GM18873 (cell line): Measurements from ENCODE around the gene NXPH4.

Experiments used
- ATAC-seq: cut with Tn5 transposase; IDR thresholded peaks from one replicate; pipeline ENCODE4 v1.9.1; 2021; ENCODE audit warnings: mild to moderate bottlenecking, moderate library complexity, moderate number of reproducible peaks; ENCODE audit not compliant: unreplicated experiment, low FRiP score

The NXPH4 gene

DNA sequence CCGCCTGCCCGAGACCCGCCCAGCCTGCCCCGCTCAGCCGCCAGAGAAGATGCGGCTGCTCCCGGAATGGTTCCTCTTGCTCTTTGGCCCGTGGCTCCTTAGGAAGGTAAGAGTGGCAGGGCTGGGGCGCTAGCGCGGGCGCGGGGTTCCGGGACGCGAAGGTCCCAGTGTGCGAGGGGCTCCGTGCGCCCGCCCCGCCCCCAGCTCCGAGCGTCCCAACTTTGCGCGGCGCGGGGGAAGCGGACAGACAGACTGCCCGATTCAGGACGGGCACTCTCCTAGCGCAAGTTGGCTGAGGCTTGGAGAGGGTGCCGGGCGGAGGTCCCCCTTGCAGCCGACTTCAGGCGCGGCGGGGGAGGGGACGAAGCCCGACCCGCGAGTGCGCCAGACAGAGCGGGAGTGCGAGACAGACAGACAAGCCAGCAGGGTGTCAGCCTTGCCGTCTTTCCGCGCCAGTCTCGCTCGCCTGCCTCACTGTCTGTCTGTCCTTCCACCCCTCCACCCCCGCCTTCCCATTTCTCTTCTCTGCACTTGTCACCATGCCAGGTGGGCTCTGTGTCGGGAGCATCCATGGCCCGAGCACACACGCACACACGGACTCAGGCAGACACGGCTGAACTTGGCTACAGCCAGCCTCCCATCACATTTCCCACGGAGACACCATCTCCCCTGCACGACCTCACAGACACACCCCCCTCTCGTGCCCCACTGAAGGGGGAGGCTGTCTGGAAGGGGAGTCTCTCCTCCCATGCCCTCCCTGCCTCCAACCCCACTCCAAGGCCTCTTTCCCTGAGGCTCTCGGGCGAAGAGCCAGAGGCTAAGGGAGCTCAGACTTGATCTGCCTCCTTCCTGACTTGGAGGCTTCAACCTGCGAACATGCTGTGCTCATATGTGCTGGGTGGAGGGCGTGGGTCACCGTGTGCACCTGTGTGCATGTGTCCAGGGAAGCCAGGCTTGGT is 606 bp downstream of the NXPH4 start:
- ATAC-seq: no peak

DNA sequence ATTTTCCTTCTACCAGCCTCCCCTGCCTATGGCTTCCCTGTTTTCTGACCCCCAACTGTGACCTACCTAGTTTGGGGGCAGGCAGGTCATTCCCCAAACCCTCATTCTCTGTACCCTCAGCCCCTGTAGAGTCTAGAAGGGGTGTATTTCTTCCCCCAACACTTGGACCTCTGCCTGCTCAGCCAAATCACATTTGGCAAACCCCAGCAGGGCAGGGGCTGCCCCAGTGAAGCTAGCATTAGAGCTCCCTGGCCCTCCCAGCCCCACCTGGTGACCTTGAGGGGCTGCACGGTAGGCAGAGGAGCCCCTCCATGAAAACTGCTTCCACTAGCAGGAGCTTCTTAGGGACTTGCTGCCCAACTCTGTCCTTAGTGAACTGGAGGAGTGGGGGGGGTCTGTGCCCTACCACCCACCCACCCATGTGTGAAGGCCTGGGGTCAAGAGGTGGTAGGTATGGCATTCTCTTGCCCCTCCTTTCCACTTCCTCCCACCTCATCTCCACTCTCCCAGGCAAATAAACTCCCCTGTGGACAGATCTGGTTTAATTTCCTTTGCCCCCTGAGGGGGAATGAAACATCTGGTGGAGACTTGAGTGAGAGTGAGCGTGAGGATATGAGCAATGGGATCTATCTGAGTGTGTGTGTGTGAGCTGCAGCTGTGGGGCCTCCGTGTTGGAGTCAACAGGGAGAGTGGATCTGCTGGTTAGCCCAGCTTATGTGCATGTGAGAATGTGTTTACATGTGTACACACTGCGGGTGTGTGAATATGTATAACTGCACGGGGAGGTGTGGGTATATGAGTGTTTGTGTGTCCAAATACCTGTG is 1.6 kb downstream of the NXPH4 start:
- no peak for ATAC-seq

DNA sequence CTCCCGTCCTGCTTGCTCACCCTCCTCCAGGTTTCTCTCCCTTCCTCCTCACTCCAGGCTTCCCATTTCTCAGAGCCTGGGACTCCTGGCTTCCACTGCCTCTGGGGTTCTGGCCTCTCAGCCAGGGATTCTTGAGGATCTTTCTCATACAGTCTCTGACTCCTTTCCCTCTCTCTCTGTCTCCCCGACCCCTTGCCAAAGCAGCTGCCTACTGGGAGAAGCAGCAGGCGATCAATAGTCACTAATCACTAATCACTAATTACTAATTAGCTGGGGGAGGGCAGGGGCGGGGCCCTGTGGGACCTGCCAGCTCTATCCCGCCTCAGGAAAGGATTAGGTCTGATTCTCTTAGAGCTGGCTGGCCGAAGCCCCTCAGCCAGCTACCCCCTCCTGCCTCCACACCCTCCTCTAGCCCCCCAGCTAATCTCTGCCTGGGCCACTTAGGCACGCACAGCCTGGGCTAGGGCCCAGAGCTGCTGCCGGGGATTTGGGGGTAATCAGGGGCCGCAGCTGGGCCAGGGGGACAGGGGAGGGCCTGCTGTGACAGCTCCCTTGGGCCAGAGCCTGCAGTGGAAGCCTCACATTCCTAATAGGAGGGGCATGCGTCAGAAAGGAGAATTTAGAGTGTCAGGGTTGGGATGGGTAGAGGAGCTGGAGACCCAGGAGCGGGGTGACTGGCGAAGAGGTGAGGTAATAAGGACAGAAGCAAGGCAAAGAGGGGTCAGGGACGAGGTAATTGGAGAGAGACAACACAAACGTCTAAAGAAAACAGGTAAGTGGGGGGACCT is 2.8 kb downstream of the NXPH4 start:
- ATAC-seq: no peak

DNA sequence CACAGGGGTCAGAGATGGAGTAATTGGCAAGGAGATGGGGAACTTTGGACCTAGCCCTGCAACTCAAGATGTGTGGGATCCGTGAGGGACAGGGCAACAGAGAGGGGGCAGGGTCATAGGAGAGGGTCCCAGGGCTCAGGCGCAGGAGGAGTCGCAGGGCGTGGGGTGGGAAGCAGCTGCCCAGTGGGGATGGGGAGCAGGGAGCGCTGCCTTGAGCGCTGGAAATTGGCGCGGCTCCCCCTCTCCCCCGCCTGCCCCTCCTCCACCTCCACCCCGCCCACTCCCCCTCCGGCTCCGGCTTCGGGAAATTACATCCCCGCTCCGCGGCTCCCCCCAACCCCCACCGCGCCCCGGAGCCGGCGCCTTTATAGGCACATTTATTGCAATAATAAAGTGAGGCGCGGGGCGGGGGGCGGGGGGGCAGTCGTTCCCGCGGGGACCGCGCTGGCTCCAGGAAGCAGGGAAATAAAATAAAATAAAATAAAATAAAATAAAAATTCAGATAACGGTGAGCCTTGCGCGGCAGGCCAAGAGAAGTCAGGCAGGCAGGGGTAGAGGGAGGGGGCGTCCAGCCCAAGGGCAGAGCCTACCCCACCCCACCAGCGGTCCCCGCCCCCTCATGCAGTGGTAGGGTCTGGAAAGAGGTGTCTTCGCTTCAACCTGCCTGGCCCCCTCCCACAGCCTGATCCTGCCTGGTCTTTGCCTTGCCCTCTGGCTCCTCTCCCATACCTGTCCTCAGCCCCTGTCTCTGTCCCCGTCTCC is 3.6 kb downstream of the NXPH4 start:
- ATAC-seq: no peak

DNA sequence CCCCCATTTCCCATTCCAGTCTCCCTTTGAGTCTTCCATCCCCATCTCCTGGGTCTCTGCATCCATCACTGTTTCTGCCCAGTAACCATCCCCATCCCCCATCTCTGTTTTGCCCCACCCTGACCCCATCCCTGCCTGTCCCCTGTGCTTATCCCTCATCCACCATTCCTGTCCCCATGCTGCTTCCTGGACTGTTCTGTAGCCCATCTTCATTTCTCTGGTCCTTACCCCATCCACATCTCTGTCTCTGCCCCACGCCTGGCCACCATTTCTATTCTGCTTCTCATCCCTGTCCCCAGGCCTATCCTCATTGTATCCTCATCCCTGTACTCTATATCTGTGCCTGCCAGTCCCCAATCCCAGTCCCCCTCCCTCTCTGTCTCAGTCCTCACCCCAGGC is 4.2 kb downstream of the NXPH4 start:
- no peak for ATAC-seq

DNA sequence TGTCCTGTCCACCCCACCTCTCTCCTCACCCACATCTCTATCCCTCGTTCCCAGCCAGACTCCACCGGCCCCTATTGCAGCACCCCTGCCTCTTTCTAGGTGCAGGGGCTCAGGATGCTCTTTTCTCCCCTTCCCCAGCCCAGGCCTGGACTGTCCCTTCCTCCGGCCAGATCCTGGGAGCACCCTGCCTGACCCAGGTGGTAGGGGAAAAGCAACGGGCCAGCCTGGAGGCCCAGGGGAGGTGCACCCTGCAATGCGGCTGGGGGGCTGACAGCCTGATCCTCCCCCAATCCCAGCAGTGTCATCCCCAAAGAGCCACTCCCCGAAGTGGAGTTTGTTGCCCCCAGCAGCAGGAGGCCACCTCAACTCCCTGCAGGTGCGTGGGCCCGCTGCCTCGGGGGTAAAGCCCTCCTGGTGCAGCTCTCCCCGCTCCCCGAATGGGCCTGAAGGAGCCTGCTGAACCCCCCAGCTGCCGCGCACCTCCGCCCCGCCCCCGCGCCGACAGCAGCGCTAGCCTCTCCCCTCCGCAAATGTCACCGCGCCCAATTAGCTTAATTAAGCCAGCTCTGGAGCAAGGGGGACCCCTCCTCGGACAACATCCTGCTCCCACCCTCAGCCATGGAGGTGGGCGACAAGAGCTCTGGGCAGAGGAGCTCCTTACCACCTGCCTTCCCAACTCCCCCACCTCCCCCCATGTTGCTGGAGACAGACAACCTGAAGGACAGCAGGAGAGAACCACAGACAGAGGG is 4.7 kb downstream of the NXPH4 start:
- no peak for ATAC-seq

DNA sequence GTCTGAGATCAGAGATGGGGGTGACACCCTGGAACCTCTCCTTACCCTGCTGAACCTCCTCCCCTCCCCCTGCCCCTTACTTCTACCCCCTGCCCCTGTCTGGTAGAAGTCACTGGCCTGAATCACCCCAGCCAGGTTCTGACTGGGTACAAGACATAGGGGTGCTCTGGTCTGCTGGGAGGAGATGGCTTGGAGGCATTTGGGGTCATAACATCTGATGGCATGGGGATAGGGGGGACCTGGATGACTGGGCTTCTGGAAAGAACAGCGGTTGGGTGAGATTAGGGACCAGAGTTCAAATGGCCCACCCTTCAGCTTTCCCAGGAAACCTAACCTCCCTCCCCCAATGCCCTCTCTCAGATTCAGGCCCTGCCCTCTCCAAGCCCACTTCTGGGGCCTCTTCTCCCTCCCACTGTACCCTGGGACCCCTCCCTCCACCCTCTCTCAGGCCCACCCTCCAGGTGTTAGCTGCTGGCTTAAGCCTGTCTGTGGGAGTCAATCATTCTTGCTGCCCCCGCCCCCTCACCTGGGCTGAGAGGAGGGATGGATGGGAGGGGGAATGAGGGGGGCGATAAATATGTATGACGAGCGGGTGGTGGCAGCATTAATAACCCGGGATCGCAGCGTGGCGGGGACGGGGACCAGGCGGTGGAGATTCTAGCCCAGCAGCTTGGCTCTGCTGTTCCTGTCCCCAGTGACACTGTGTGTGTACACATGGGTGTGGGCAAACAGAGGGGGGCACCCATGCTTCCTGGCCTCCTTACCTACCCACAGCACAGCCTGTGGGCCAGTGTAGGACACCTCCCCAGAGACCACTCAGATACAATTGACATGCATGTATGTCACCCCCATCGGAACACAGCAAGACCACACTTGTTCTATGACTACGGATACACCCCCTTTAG is 5.9 kb downstream of the NXPH4 start:
- no peak for ATAC-seq

DNA sequence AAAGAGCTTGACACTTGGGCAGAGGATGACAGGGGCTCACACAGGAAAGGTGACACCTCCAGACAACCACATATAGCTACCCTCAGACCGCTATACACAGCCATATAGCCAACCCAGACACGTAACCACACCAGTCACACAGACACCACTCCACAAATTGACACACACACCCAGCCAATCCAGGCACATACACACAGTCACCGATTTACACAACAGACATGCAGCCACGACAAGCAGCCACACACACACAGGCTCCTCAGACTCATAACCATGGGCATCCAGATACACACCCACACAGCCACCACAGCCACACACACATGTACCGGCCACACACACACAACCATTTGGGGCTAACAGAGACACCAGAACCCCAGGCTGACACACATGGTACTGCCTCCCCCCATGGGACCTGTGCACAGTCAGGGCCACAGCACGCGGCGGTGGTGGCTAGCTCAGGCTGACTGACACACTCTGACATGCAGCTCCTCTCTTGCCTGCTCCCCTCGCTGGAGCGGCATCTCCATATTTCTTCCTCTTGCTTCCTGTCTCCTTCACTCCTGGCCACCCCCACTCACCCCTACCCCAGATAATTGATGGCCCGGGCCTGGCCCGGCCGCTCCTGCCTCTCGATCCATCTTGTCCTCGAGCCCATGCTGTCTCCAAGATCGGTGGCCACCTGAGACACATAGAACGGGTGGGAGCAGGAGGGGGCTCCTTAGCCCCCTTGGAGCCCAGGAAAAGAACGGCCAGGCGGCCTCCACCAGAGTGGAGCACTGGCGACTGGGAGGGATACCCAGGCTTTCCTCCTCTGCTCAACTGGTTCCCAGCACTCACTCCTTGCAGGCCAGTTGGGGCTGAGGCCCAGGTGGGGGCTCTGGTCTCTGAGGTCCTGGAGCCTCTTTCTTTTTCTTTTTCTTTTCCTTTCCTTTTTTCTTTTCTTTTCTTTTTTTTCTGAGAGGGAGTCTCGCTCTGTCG is 6.9 kb downstream of the NXPH4 start:
- no peak for ATAC-seq

DNA sequence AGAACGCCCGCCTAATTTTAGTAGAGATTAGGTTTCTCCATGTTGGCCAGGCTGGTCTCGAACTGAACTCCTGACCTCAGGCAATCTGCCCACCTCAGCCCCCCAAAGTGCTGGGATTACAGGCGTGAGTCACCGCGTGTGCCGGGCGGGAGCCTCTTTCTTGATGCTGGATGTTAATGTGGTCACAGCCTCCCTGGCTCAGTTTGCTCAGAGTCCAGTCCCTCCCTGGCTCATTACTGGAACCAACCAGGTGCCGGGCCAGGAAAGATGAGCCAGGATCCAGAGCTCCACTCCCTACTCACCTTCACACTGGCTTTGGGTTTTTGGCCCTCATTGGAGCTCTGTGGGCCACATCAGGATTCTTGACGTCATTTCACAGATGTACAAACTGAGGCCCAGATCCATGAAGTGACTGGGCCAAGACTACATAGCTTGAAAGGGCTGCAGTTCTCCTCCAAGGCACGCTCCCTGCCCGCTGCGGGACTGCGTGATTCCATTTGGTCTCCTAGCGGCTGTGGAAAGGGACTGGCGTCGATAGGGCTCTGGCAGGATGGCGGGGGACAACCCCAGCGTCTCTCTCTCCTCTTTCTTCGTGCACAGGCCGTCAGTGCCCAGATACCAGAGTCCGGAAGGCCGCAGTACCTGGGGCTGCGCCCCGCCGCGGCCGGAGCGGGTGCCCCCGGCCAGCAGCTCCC is 7.8 kb downstream of the NXPH4 start:
- ATAC-seq: no peak

DNA sequence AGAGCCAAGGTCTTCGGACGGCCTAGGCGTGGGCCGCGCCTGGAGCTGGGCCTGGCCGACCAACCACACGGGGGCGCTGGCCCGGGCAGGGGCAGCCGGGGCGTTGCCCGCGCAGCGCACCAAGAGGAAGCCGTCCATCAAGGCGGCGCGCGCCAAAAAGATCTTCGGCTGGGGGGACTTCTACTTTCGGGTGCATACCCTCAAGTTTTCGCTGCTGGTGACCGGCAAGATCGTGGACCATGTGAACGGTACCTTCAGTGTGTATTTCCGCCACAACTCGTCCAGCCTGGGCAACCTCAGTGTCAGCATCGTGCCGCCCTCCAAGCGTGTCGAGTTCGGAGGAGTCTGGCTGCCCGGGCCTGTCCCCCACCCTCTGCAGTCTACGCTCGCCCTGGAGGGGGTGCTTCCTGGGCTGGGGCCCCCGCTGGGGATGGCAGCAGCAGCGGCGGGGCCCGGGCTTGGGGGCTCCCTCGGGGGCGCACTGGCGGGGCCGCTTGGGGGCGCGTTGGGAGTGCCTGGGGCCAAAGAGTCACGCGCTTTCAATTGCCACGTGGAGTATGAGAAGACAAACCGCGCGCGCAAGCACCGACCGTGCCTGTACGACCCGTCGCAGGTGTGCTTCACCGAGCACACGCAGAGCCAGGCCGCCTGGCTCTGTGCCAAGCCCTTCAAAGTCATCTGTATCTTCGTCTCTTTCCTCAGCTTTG is 8.5 kb downstream of the NXPH4 start:
- no peak for ATAC-seq

DNA sequence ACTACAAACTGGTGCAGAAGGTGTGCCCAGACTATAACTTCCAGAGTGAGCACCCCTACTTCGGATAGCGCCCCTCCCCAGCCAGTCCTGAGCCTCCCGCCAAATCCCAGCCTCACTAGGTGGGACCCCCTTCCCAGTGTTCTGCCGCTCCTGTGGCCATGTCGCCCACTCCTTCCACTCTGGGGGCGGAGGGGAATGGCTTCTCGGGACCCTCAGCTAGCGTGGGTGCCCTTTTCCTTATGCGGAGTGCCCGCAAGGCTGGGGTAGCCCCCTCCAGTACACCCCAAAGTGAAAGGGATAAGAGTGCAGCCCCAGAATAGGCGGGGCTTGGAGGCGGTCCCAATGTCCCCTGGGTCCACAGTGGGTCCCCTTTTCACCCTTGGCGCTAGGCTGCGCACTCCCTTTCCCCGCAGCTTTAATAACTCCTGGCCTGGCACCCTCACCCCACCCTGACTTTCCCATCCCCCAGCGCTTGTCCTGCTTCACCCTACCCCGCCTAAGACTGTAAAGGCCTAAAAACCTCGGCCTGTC is 9.2 kb downstream of the NXPH4 start:
- ATAC-seq: no peak

DNA sequence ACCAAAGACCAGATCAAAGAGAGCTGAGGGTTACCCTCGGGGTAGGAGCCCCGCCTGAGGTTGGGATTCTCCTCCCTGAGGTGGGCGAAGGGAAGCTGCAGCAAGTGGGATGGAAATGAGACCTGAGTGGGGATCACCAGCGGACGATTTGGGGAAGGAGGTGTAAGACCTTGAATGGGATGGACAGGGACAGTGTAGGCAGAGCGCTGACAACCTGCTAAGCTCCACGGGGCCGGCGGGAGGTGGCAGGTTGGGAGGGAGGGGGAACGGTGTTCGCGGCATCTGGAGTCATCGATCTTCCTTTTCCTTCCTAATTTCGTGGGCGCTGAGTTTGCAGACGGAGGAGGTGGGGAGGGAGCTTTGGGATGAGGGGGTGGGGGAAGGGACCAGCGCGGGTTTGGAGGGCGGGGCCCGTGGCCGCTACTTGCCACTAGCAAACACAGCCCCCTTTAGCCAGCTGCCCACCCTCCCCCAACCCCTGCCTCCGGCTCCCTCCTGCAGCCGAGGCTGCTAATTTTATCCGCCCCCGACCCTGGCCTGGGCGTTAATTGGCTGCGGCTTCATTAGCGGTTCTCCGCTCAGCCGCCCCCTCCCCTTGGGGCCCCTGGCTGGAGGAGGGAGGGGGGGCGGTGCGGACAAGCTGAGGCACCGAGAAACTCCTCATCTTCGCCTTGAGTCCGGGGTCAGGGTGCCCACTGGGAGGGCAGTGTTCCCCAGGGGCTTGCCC is 10.2 kb downstream of the NXPH4 start:
- ATAC-seq: no peak

DNA sequence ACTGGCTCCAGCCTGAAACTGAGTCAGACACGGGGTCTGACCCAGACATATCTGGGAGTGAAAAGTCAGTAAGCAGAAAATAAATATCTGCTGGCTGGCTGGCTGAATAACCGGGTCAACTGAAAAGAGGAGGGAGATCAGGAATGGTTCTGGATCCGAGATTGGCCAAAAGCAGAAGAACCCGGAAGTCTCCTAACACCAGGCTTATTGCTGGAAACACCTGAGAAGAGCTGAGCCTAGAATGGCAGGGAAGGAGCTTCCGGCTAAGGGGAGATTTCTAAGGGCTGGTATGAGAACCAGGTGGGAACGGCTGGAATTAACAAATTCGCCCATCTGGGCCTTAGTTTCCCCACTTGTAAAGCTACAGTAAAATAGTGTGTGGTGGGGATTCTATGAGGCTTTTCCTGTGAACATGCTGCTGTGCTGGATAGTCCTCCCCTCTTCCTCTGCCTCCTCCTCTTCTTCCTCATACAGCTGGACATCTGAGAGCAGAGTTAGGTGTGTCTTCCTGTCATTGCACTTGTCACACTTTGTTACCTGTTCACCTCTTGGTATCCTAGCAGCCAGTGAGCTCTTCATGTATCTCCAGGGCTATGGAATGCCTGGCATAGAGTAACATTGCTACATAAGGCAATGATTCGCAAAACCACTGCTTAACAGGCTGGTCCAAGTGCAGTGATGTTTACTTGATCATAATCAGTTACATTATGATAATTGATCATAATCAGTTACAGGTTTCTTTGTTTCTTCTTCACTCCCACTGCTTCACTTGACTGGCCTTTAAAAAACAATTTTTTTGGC is 10.9 kb downstream of the NXPH4 start:
- ATAC-seq: no peak

DNA sequence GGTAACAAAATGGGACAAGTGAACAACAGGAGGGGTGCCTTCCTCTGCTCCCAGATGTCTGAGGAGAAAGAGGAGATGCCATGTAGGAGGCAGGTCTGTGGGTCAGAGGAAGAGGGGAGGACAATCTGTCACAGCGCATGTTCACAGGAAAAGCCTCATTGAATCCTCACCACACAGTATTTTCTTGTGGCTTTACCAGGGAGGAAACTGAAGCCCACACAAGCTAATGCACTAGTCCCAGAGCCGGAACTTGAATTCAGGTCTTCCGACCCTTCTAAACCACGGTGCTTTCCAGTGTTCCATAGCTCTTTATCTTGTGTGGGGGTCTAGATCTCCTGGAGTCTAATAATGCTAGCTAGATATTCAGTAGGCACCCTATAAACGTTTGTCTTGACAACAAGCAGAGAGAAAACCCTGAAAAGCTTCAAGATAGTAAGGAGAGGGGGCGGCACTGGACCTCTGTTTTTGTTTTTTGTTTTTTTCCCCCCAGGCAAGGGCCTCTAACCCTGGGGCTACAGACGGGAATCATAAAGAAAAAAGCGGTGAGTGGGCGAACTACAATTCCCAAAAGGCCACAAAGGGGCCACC is 12.5 kb downstream of the NXPH4 start:
- no peak for ATAC-seq
